HepG2 (cell line): Measurements from ENCODE around the gene PRR33. TPM values are rescaled to one million over a fixed set of nuclear protein-coding genes. Genes with fewer than 3 reads are reported as not detected.

Source experiments
- CTCF ChIP-seq: sonication (generic); formaldehyde crosslinking; IDR thresholded peaks from 2 replicates; pipeline ENCODE4 v1.5.0; 2020; ENCODE audit warnings: mild to moderate bottlenecking, missing genetic modification reagents, moderate library complexity
- EZH2 ChIP-seq: conservative IDR thresholded peaks from 2 replicates; pipeline ENCODE4 v1.6.1; 2012; ENCODE audit warnings: mild to moderate bottlenecking, low read depth, low read length, moderate library complexity
- IRX3 ChIP-seq: sonication (generic); formaldehyde crosslinking; IDR thresholded peaks from 2 replicates; pipeline ENCODE4 v1.8.1; 2023; ENCODE audit warnings: mild to moderate bottlenecking, low read depth, missing genetic modification reagents, borderline replicate concordance
- MTF2 ChIP-seq: sonication (generic); formaldehyde crosslinking; IDR thresholded peaks from 2 replicates; pipeline ENCODE4 v1.5.0; 2020; ENCODE audit warnings: missing genetic modification reagents, borderline replicate concordance
- NFRKB ChIP-seq: fragments of 450-650 bp; IDR thresholded peaks from 2 replicates; pipeline ENCODE4 v1.6.1; 2017
- RAD51 ChIP-seq: fragments of 450-650 bp; IDR thresholded peaks from 2 replicates; pipeline ENCODE4 v1.6.1; 2016; ENCODE audit warnings: borderline replicate concordance
- TCF7L2 ChIP-seq: IDR thresholded peaks from 2 replicates; pipeline ENCODE4 v1.6.1; 2011; ENCODE audit warnings: mild to moderate bottlenecking, low read depth, low read length, moderate library complexity
- ZBTB34 ChIP-seq: sonication (generic); formaldehyde crosslinking; IDR thresholded peaks from 2 replicates; pipeline ENCODE4 v1.8.0; 2022; ENCODE audit warnings: mild to moderate bottlenecking, missing genetic modification reagents
- ZFP36L1 ChIP-seq: sonication (generic); formaldehyde crosslinking; IDR thresholded peaks from 2 replicates; pipeline ENCODE4 v1.8.0; 2022; ENCODE audit warnings: mild to moderate bottlenecking, missing genetic modification reagents, moderate library complexity
- ZFP91 ChIP-seq: sonication (generic); formaldehyde crosslinking; IDR thresholded peaks from 2 replicates; pipeline ENCODE4 v1.9.0; 2022; ENCODE audit warnings: missing genetic modification reagents, mild to moderate bottlenecking, borderline replicate concordance
- ZNF17 ChIP-seq: sonication (generic); formaldehyde crosslinking; IDR thresholded peaks from 2 replicates; pipeline ENCODE4 v1.5.0; 2020; ENCODE audit warnings: mild to moderate bottlenecking, missing genetic modification reagents
- ZNF609 ChIP-seq: sonication (generic); formaldehyde crosslinking; IDR thresholded peaks from 2 replicates; pipeline ENCODE4 v1.4.0; 2020; ENCODE audit warnings: mild to moderate bottlenecking, missing genetic modification reagents, borderline replicate concordance
- ZNF614 ChIP-seq: IDR thresholded peaks from 2 replicates; pipeline ENCODE4 v1.6.1; 2018; ENCODE audit warnings: missing biosample characterization, missing genetic modification reagents, inconsistent platforms, borderline replicate concordance
- ZNF691 ChIP-seq: sonication (generic); formaldehyde crosslinking; IDR thresholded peaks from 2 replicates; pipeline ENCODE4 v1.4.0; 2020; ENCODE audit warnings: missing genetic modification reagents, low read depth, mild to moderate bottlenecking, borderline replicate concordance
- polyA plus RNA-seq, 8 experiments: library from polyadenylated mRNA; depleted of rRNA in 3 of 8; stranded (reverse) in 7 of 8; unstranded in 1 of 8; fragments of >200 nt; fragmentation: Illumina TruSeq in 4 of 8; extraction: Trizol in 4 of 8; gene quantifications; 2 replicates each; pipeline versions ENCODE4 v1.2.1 to v1.2.3, GENCODE V29; 2011 to 2016; ENCODE audit warnings: low read depth in 4 of 8, missing spikeins in 1 of 8, mixed read lengths in 1 of 8; ENCODE audit not compliant: insufficient read depth in 1 of 8
- total RNA-seq, 5 experiments: library from RNA; depleted of rRNA; stranded (reverse); fragments of >200 nt; fragmentation: Illumina TruSeq; extraction: Trizol; gene quantifications; 2 replicates each; pipeline ENCODE4 v1.2.3, GENCODE V29; 2016; ENCODE audit warnings: low read depth in 1 of 5
- TF ChIP-seq, protein P1 (sequence below): sonication (generic); formaldehyde crosslinking; IDR thresholded peaks from 2 replicates; pipeline ENCODE4 v1.5.1; 2020; ENCODE audit warnings: missing genetic modification reagents, mild to moderate bottlenecking, borderline replicate concordance

PRR33 gene
- total and polyA plus RNA-seq, 2 of the 13 experiments (the other 11 are each of a cell fraction or from before 2014, with no cell fraction given) = not detected

DNA sequence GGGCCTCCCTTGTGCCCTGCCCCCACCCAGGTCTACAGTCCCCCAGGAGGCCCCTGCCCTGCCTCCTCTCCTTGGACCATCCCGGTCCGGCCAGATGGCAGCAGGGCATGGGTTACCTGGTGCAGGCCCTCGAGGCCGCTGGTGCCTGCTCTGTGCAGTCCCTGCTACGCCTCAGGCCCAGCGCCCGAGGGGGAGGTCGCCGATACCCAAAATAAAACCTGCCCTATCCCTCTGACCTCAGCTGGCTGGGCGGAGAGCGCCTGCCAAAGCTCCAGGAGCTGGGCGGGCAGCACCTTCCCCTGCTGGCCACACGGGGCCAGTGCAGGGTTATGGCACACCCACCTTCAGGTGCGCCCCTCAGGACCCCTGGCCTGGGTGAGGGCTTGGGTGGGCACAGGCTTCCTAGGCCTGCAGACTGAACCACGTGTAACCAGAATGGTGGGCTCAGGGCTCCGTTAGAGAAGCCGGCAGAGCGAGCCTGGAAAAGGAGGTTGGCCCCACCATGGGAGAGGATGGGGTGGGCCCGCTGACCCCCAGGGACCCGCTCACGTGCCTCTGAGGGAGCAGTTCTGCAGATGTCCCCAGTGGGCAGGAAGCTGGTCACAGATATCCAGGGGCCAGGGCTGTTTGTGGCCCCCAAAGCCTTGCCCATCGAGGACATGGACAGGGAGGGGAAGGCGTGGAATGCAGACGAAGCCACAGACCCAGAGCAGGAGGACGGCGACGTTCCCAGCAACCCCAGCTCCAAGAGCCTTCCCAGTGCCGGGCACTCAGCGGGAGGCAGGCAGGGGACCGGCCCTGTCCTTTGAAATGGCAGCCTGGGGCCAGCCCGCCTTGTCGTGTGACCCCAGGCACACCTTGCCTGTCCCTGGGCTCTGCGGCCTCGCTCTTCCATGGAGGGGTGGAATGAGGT is 26.1 kb upstream of the PRR33 start (continued):
- TF ChIP-seq ZNF691 (CRISPR knock-in tag) (no peak), IRX3 (no peak), ZNF609 (CRISPR knock-in tag) (no peak), ZNF17 (CRISPR knock-in tag) (no peak), NFRKB (no peak), ZFP36L1 (CRISPR knock-in tag) (no peak), TCF7L2 (no peak), ZFP91 (CRISPR knock-in tag) (0 out of 2 replicates have a peak, but pooled peaks have one; percentile 31), ZBTB34 (CRISPR knock-in tag) (no peak), EZH2 (0 out of 2 replicates have a peak, but pooled peaks have one; percentile 15), ZNF614 (no peak), RAD51 (no peak), CTCF (CRISPR knock-in tag) (peak; percentile 64), MTF2 (CRISPR knock-in tag) (no peak)
- TF ChIP-seq, protein P1, sequence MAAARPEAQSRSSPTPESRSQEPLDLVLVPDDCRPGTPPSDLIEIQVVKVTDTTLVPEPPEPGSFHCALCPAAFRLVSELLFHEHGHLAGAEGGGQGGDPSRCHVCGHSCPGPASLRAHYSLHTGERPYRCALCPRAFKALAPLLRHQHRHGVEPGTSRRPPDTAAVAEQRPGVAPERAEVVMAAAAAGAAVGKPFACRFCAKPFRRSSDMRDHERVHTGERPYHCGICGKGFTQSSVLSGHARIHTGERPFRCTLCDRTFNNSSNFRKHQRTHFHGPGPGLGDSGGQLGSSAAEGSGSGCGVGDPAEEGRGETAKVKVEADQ (CRISPR knock-in tag) = no peak
